Heart right ventricle (tissue), 16 donors: Measurements from ENCODE around the gene IFNA14. TPM values are rescaled to one million over a fixed set of nuclear protein-coding genes. Genes with fewer than 3 reads are reported as not detected.

Experiments used
- ATAC-seq, 8 donors: fragments of 200-7000 bp; cut with Tn5 transposase; one replicate each; pipeline ENCODE4 v1.9.1; 2020; ENCODE audit warnings: mild to moderate bottlenecking in 8 of 8, moderate library complexity in 8 of 8, moderate number of reproducible peaks in 1 of 8
- DNase-seq, 2 donors: peaks; one replicate each; pipeline ENCODE4 v3.0.0-alpha.2; 2020
- H3K27ac ChIP-seq, 10 donors: fragments of 200-600 bp; sonication (generic) in 2 of 10; one replicate each; pipeline versions ENCODE4 v1.5.0 to v1.8.0; 2020 to 2022; ENCODE audit warnings: mild to moderate bottlenecking in 3 of 10
- H3K27me3 ChIP-seq, 7 donors: fragments of 200-600 bp; one replicate each; pipeline ENCODE4 v1.8.0; 2021 to 2022; ENCODE audit warnings: mild to moderate bottlenecking in 2 of 7
- H3K36me3 ChIP-seq, 9 donors: fragments of 200-600 bp; sonication (generic) in 1 of 9; one replicate each; pipeline versions ENCODE4 v1.5.0 to v1.8.0; 2020 to 2022; ENCODE audit warnings: mild to moderate bottlenecking in 2 of 9
- H3K4me1 ChIP-seq, 9 donors: fragments of 200-600 bp; sonication (generic) in 1 of 9; one replicate each; pipeline versions ENCODE4 v1.5.0 to v1.8.0; 2020 to 2022; ENCODE audit warnings: mild to moderate bottlenecking in 4 of 9
- H3K4me3 ChIP-seq, 10 donors: fragments of 200-600 bp; sonication (generic) in 2 of 10; one replicate each; pipeline versions ENCODE4 v1.5.0 to v1.8.0; 2020 to 2022; ENCODE audit warnings: mild to moderate bottlenecking in 7 of 10, moderate library complexity in 2 of 10
- H3K9me3 ChIP-seq, 11 donors: fragments of 200-600 bp in 10 of 11; sonication (generic) in 2 of 11; one replicate each; pipeline versions ENCODE4 v1.5.0 to v1.8.0; 2013 to 2022; ENCODE audit warnings: mild to moderate bottlenecking in 2 of 11, control low read depth in 1 of 11, moderate library complexity in 1 of 11
- WGBS, 2 donors: extraction: QIAGEN DNeasy Blood & Tissue Kit; methylation state at CpG; one replicate each; pipeline ENCODE4 v1.1.7; 2013; ENCODE audit warnings: inconsistent platforms in 1 of 2; 5-methylcytosine and 5-hydroxymethylcytosine counted together
- intact Hi-C, 10 donors: fragments of 100-400 bp; cut with DNase I; formaldehyde crosslinking; loops; one replicate each; pipeline versions ENCODE4 v1.11.1 to v1.14.2; 2022
- polyA plus RNA-seq, 2 donors: library from polyadenylated mRNA; stranded (reverse); fragments of 200-250 nt; gene quantifications; one replicate each; pipeline ENCODE4 v1.2.3, GENCODE V29; 2013
- total RNA-seq, 10 donors: library from RNA; stranded (reverse); fragmentation: NEBNext Ultra II Directional in 3 of 10; extraction: Animal tissue kit (Norgen Biotek cat#: 25700) in 3 of 10; gene quantifications; one replicate each; pipeline versions ENCODE4 v1.2.1 to v1.2.4, GENCODE V29; 2021 to 2023
- TF ChIP-seq, protein P1 (sequence below), 9 donors: fragments of 200-600 bp; sonication (generic) in 2 of 9; IDR thresholded peaks; one replicate each; pipeline versions ENCODE4 v1.5.0 to v1.8.0; 2021 to 2022; ENCODE audit warnings: antibody characterized with exemption in 9 of 9, mild to moderate bottlenecking in 5 of 9, moderate library complexity in 1 of 9
- donor health status: Arrhythmogenic right ventricular cardiomyopathy.
- donor health status: ischemic (EF 13 %, LVEDD 7.1; RV severe dilation, severe dysfunction).
- donor health status: healthy with polysubstance abuse.
- donor health status: DM: no; HTN: yes; CAD: no.
- donor health status: DM: no; HTN: no; CAD: no.
- donor health status: ischemic (EF 25% LVEDD 6.9; RV normal size, moderate dysfunction).
- donor health status: ischemic (EF 25% LVEDD 5.7; RV mildly dilated, moderate dysfunction).
- donor health status: healthy.
- donor health status: DM: yes; HTN: yes; CAD: no.
- donor health status: Ischemic cardiomyopathy.
- donor health status: ischemic (EF 35%, LVEDD 5.7; RV mildly dilated, moderate dysfunction).
- donor health status: nonischemic (EF 11% LVEDD 7.7; RV severe dilation, severe dysfunction).
- donor health status: DM: yes; HTN: yes; CAD: no.
- donor health status: PGD.
- donor health status: ischemic (EF 29% LVEDD 5.4; RV normal size, mild dysfunction).
- donor health status: nonischemic (EF 23%, LVEDD 6.1; RV moderate dilation, normal function).

The IFNA14 gene
- total and polyA plus RNA-seq, 12 donors = not detected

GRCh38 chr9:21265421-21266189 is 25.8 kb upstream of the IFNA14 start:
- WGBS, 2 donors = 20 to 34% methylated on average over 1 of the region's 1 CpG
- H3K27me3 ChIP-seq = peaks cover 0 to 31% (median 6%) of the 10 kb centered on the region in 7 donors
- intact Hi-C loops = no loop called here
- DNase-seq (no peak), ATAC-seq (no peak)
- H3K4me1 ChIP-seq = no peaks in the 10 kb centered on the region
- TF ChIP-seq, protein P1, sequence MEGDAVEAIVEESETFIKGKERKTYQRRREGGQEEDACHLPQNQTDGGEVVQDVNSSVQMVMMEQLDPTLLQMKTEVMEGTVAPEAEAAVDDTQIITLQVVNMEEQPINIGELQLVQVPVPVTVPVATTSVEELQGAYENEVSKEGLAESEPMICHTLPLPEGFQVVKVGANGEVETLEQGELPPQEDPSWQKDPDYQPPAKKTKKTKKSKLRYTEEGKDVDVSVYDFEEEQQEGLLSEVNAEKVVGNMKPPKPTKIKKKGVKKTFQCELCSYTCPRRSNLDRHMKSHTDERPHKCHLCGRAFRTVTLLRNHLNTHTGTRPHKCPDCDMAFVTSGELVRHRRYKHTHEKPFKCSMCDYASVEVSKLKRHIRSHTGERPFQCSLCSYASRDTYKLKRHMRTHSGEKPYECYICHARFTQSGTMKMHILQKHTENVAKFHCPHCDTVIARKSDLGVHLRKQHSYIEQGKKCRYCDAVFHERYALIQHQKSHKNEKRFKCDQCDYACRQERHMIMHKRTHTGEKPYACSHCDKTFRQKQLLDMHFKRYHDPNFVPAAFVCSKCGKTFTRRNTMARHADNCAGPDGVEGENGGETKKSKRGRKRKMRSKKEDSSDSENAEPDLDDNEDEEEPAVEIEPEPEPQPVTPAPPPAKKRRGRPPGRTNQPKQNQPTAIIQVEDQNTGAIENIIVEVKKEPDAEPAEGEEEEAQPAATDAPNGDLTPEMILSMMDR (IDR thresholded peaks at IDR 0.05) = no peak
- peaks cover 0 to 5% (median 0%) of the 10 kb centered on the region in 11 donors for H3K9me3 ChIP-seq
- no peak overlapping the region for H3K27ac ChIP-seq
- no peak overlapping the region for H3K4me3 ChIP-seq
- H3K36me3 ChIP-seq = no peaks in the 10 kb centered on the region

- Histone ChIP-seq H3K36me3 (no peaks in the 10 kb centered on the region), H3K4me3 (no peak overlapping the region), H3K4me1 (peaks cover 0 to 20% (median 4%) of the 10 kb centered on the region in 9 donors), H3K9me3 (peaks cover 0 to 4% (median 0%) of the 10 kb centered on the region in 11 donors), H3K27me3 (peaks cover 0 to 15% (median 8%) of the 10 kb centered on the region in 7 donors), H3K27ac (no peak overlapping the region)
- TF ChIP-seq, protein P1 (IDR thresholded peaks at IDR 0.05) = no peak
- 79 to 86% methylated on average over 5 of the region's 5 CpGs for WGBS, 2 donors
- ATAC-seq (no peak), DNase-seq (no peak)
- intact Hi-C loops = loop anchor here in 1 of 10 donors (10.0 kb wide), 1 partner anchor 529 kb away; no protein-coding TSS in a partner anchor
Observed at GRCh38 chr9:21255538-21256212, 15.9 kb upstream of the IFNA14 start.

GRCh38 chr9:21252721-21253547 is 13.1 kb upstream of the IFNA14 start:
- Histone ChIP-seq H3K4me3 (peak overlapping the region in 1 of 10 donors; percentile 5), H3K9me3 (no peaks in the 10 kb centered on the region), H3K4me1 (peaks cover 0 to 20% (median 4%) of the 10 kb centered on the region in 9 donors), H3K27ac (no peak overlapping the region), H3K27me3 (peaks cover 0 to 41% (median 8%) of the 10 kb centered on the region in 7 donors), H3K36me3 (no peaks in the 10 kb centered on the region)
- TF ChIP-seq, protein P1 (IDR thresholded peaks at IDR 0.05) = peak in 7 of 9 donors; percentile 39 to 62 (median 50)
- 0 to 6% methylated on average over 3 of the region's 3 CpGs for WGBS, 2 donors
- intact Hi-C loops = loop anchor here in 2 of 10 donors (5.0 to 10.0 kb wide), 2 partner anchors 532 to 534 kb away; no protein-coding TSS in a partner anchor
- DNase-seq = peak in 1 of 2 donors; percentile 32
- ATAC-seq = peak in 7 of 8 donors; percentile 64 to 87 (median 74)

GRCh38 chr9:21251638-21252037 is 11.8 kb upstream of the IFNA14 start:
- DNase-seq (no peak), ATAC-seq (no peak)
- Histone ChIP-seq H3K4me3 (no peak overlapping the region), H3K9me3 (no peaks in the 10 kb centered on the region), H3K4me1 (peaks cover 0 to 20% (median 4%) of the 10 kb centered on the region in 9 donors), H3K36me3 (no peaks in the 10 kb centered on the region), H3K27me3 (peaks cover 0 to 46% (median 7%) of the 10 kb centered on the region in 7 donors), H3K27ac (no peak overlapping the region)
- intact Hi-C loops = loop anchor here in 2 of 10 donors (5.0 to 10.0 kb wide), 2 partner anchors 533 to 536 kb away; no protein-coding TSS in a partner anchor
- TF ChIP-seq, protein P1 (IDR thresholded peaks at IDR 0.05) = no peak
- WGBS, 2 donors = 64 to 66% methylated on average over 4 of the region's 4 CpGs
